ENCODE results near the gene KAZN. TPM values are rescaled to one million over a fixed set of nuclear protein-coding genes. Genes with fewer than 3 reads are reported as not detected.
A peak's percentile ranks its signal among the peaks of the same experiment; 100 is the strongest.

Gene KAZN
- total and polyA plus RNA-seq, 8 donors: 11.1 to 37.5 (median 30.2) TPM

DNA sequence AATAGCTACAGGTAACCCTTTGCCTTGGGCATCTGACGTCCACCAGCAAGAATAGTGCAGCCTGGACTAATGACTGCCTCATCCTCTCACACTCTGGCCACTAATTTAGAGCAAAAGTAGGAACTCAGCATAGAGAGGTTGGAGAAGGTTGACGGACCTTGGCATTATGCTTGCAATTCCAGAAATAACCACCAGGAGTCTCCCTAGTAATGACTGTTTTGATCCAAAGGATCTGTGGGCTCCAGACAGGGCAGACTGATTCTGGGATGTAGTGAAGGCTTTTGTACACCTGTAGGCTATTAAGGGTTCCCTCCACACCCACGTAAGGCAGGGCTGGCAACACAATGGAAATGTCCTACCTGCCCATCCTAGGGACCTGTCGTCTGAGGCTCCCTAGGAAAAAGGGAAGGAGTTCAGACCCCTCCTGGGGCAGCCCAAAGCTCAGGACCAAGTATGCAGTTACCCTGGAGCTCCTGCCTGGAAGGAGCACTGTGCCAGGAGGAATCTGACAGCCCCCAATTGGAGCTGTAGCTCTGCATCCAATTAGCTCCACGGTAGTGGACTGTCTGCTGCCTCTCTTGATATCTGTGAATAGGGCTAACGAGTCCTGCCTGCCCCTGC, 464.1 kb downstream of the KAZN start:
- Histone ChIP-seq H3K9me3 (peaks cover 0 to 7% of the 10 kb centered on the region in 2 donors), H3K27me3 (no peaks in the 10 kb centered on the region), H3K4me1 (no peaks in the 10 kb centered on the region), H3K4me3 (no peak overlapping the region), H3K27ac (no peak overlapping the region), H3K36me3 (peaks cover 0 to 31% of the 10 kb centered on the region in 2 donors)
- intact Hi-C loops (cut with DNase I): no loop called here
- DNase-seq (no peak), ATAC-seq (peak; percentile 41)
- TF ChIP-seq CTCF (IDR thresholded peaks at IDR 0.05): peak; percentile 36 to 52

DNA sequence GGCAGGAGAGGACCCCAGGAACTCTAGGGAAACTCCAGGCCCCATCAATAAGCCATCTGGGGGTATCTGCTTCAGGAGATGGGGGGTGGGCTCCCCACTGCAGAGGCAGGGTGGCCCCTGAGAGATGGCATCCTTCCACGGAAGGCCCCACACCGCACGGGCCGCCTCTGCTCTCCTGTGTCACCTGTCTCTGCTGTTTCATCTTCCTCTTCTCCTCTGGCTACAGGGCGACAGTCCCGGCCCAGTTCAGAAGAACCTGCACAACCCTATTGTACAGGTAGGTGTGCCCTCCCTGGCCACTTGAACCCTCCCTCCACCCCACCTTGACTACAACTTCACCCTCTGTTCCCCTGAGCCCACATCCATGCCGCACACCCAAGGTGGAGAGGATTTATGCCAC, 464.9 kb downstream of the KAZN start:
- H3K9me3 ChIP-seq: peaks cover 0 to 7% of the 10 kb centered on the region in 2 donors
- H3K4me3 ChIP-seq: no peak overlapping the region
- no peak overlapping the region for H3K27ac ChIP-seq
- no peak for TF ChIP-seq CTCF (IDR thresholded peaks at IDR 0.05)
- no peaks in the 10 kb centered on the region for H3K4me1 ChIP-seq
- DNase-seq: no peak
- intact Hi-C loops (cut with DNase I): no loop called here
- H3K36me3 ChIP-seq: peaks cover 0 to 23% of the 10 kb centered on the region in 2 donors
- no peak for ATAC-seq
- no peaks in the 10 kb centered on the region for H3K27me3 ChIP-seq

GRCh38 chr1:15063783-15064182, 465.3 kb downstream of the KAZN start:
- intact Hi-C loops (cut with DNase I): no loop called here
- no peak for TF ChIP-seq CTCF (IDR thresholded peaks at IDR 0.05)
- no peak overlapping the region for H3K27ac ChIP-seq
- H3K36me3 ChIP-seq: peaks cover 0 to 21% of the 10 kb centered on the region in 2 donors
- no peaks in the 10 kb centered on the region for H3K4me1 ChIP-seq
- no peak overlapping the region for H3K4me3 ChIP-seq
- ATAC-seq: no peak
- no peaks in the 10 kb centered on the region for H3K27me3 ChIP-seq
- peaks cover 0 to 7% of the 10 kb centered on the region in 2 donors for H3K9me3 ChIP-seq
- DNase-seq: no peak

GRCh38 chr1:15064217-15064929, 465.9 kb downstream of the KAZN start:
- no peak for TF ChIP-seq CTCF (IDR thresholded peaks at IDR 0.05)
- Histone ChIP-seq H3K4me1 (no peaks in the 10 kb centered on the region), H3K4me3 (no peak overlapping the region), H3K36me3 (peaks cover 0 to 21% of the 10 kb centered on the region in 2 donors), H3K27me3 (no peaks in the 10 kb centered on the region), H3K27ac (no peak overlapping the region), H3K9me3 (peaks cover 0 to 7% of the 10 kb centered on the region in 2 donors)
- DNase-seq: peak in 1 of 4 donors; percentile 47
- ATAC-seq: peak; percentile 77
- intact Hi-C loops (cut with DNase I): no loop called here

GRCh38 chr1:15065291-15065690, 466.8 kb downstream of the KAZN start:
- intact Hi-C loops (cut with DNase I): no loop called here
- H3K4me3 ChIP-seq: no peak overlapping the region
- H3K9me3 ChIP-seq: peaks cover 0 to 7% of the 10 kb centered on the region in 2 donors
- DNase-seq (no peak), ATAC-seq (no peak)
- no peaks in the 10 kb centered on the region for H3K4me1 ChIP-seq
- no peak overlapping the region for H3K27ac ChIP-seq
- no peak for TF ChIP-seq CTCF (IDR thresholded peaks at IDR 0.05)
- H3K36me3 ChIP-seq: peaks cover 0 to 17% of the 10 kb centered on the region in 2 donors
- no peaks in the 10 kb centered on the region for H3K27me3 ChIP-seq

Measured in left lung (tissue), 10 donors.